GM23338 (cell line): ENCODE measurements around the gene RHOBTB3. TPM values are rescaled to one million over a fixed set of nuclear protein-coding genes. Genes with fewer than 3 reads are reported as not detected.

Source experiments
- ATAC-seq: fragments of 200-7000 bp; cut with Tn5 transposase; 3 replicates; pipeline ENCODE4 v1.9.1; 2020
- DNase-seq: peaks from one replicate; pipeline ENCODE4 v3.0.0-alpha.2; 2015; ENCODE audit warnings: low spot score
- H2AFZ ChIP-seq: fragments of 200-600 bp; sonication (generic); 2 replicates; pipeline ENCODE4 v1.8.0; 2016; ENCODE audit warnings: antibody characterized with exemption, mild to moderate bottlenecking, moderate library complexity
- H3F3A ChIP-seq: fragments of 200-600 bp; sonication (generic); replicated peaks from 2 replicates; pipeline ENCODE4 v1.8.0; 2017; ENCODE audit warnings: antibody characterized with exemption, mixed run types, low read depth
- H3K27ac ChIP-seq: fragments of 200-600 bp; sonication (generic); 2 replicates; pipeline ENCODE4 v1.6.1; 2016; ENCODE audit warnings: low read depth
- H3K27me3 ChIP-seq: fragments of 200-600 bp; sonication (generic); 2 replicates; pipeline ENCODE4 v1.8.0; 2016; ENCODE audit warnings: mild to moderate bottlenecking, mixed run types, moderate library complexity; ENCODE audit not compliant: insufficient read depth
- H3K36me3 ChIP-seq: fragments of 200-600 bp; sonication (generic); 2 replicates; pipeline ENCODE4 v1.8.0; 2016; ENCODE audit warnings: mild to moderate bottlenecking; ENCODE audit not compliant: insufficient read depth
- H3K4me1 ChIP-seq: fragments of 200-600 bp; sonication (generic); 2 replicates; pipeline ENCODE4 v1.8.0; 2016; ENCODE audit warnings: mild to moderate bottlenecking, moderate library complexity; ENCODE audit not compliant: insufficient read depth
- H3K4me2 ChIP-seq: fragments of 200-600 bp; sonication (generic); 2 replicates; pipeline ENCODE4 v1.7.1; 2017; ENCODE audit warnings: mixed run types
- H3K4me3 ChIP-seq: fragments of 200-600 bp; sonication (generic); 2 replicates; pipeline ENCODE4 v1.6.1; 2016; ENCODE audit warnings: mixed run types
- H3K79me2 ChIP-seq: fragments of 200-600 bp; sonication (generic); replicated peaks from 2 replicates; pipeline ENCODE4 v1.8.0; 2017; ENCODE audit warnings: mild to moderate bottlenecking; ENCODE audit not compliant: insufficient read depth
- H3K9me2 ChIP-seq: fragments of 200-600 bp; sonication (generic); 2 replicates; pipeline ENCODE4 v1.8.0; 2017; ENCODE audit not compliant: insufficient read depth
- H4K20me1 ChIP-seq: fragments of 200-600 bp; sonication (generic); replicated peaks from 2 replicates; pipeline ENCODE4 v1.8.0; 2017; ENCODE audit warnings: mild to moderate bottlenecking; ENCODE audit not compliant: insufficient read depth
- H3K27ac Mint-ChIP-seq: 2 replicates; pipeline ENCODE4 v1.8.0; 2020; ENCODE audit warnings: inconsistent platforms, mild to moderate bottlenecking, moderate library complexity, mixed read lengths
- H3K27me3 Mint-ChIP-seq: 3 replicates; pipeline ENCODE4 v1.8.0; 2022; ENCODE audit warnings: low read depth, mild to moderate bottlenecking, moderate library complexity, mixed read lengths, inconsistent platforms; ENCODE audit not compliant: insufficient read depth, poor library complexity
- H3K36me3 Mint-ChIP-seq: 3 replicates; pipeline ENCODE4 v1.8.0; 2021; ENCODE audit warnings: low read depth, mild to moderate bottlenecking, inconsistent platforms, moderate library complexity, mixed read lengths
- H3K4me1 Mint-ChIP-seq: 3 replicates; pipeline ENCODE4 v1.8.0; 2020; ENCODE audit warnings: mild to moderate bottlenecking, inconsistent platforms, mixed read lengths
- H3K4me3 Mint-ChIP-seq: 3 replicates; pipeline ENCODE4 v1.8.0; 2021; ENCODE audit warnings: moderate library complexity, mild to moderate bottlenecking, inconsistent platforms, mixed read lengths
- H3K9me3 Mint-ChIP-seq: 3 replicates; pipeline ENCODE4 v1.8.0; 2020; ENCODE audit warnings: moderate library complexity, mild to moderate bottlenecking, inconsistent platforms, mixed read lengths
- CREB1 ChIP-seq: fragments of 250-450 bp; sonication (Bioruptor Pico); IDR thresholded peaks from 2 replicates; pipeline ENCODE4 v1.5.0; 2020; ENCODE audit warnings: low read depth, mild to moderate bottlenecking, moderate library complexity
- EZH2 ChIP-seq: fragments of 200-600 bp; sonication (generic); IDR thresholded peaks from one replicate; pipeline ENCODE4 v1.8.0; 2017; ENCODE audit warnings: antibody characterized with exemption, mild to moderate bottlenecking, low read depth; ENCODE audit not compliant: unreplicated experiment
- EZH2phosphoT487 ChIP-seq: fragments of 200-600 bp; sonication (generic); IDR thresholded peaks from one replicate; pipeline ENCODE4 v1.8.1; 2018; ENCODE audit warnings: antibody characterized with exemption; ENCODE audit not compliant: unreplicated experiment
- JUNB ChIP-seq: IDR thresholded peaks from one replicate; pipeline ENCODE4 v1.6.1; 2016; ENCODE audit warnings: antibody characterized with exemption; ENCODE audit not compliant: unreplicated experiment
- NANOG ChIP-seq: IDR thresholded peaks from 2 replicates; pipeline ENCODE4 v1.6.1; 2016; ENCODE audit warnings: antibody characterized with exemption, borderline replicate concordance
- POLR2AphosphoS5 ChIP-seq: IDR thresholded peaks from 2 replicates; pipeline ENCODE4 v1.6.1; 2016; ENCODE audit warnings: antibody characterized with exemption, low read depth
- REST ChIP-seq: IDR thresholded peaks from one replicate; pipeline ENCODE4 v1.6.1; 2018; ENCODE audit warnings: antibody characterized with exemption; ENCODE audit not compliant: unreplicated experiment
- STAT1 ChIP-seq: IDR thresholded peaks from one replicate; pipeline ENCODE4 v1.6.1; 2016; ENCODE audit warnings: antibody characterized with exemption; ENCODE audit not compliant: unreplicated experiment
- ZNF114 ChIP-seq: fragments of 250-450 bp; sonication (Bioruptor Pico); IDR thresholded peaks from 2 replicates; pipeline ENCODE4 v1.5.0; 2020; ENCODE audit warnings: mild to moderate bottlenecking, moderate library complexity
- ZNF331 ChIP-seq: fragments of 250-450 bp; sonication (Bioruptor Pico); IDR thresholded peaks from 2 replicates; pipeline ENCODE4 v1.5.0; 2020; ENCODE audit warnings: low read depth, mild to moderate bottlenecking, moderate library complexity
- ZNF462 ChIP-seq: fragments of 250-450 bp; sonication (Bioruptor Pico); IDR thresholded peaks from 2 replicates; pipeline ENCODE4 v1.5.0; 2020; ENCODE audit warnings: mild to moderate bottlenecking, moderate library complexity
- polyA plus RNA-seq: library from polyadenylated mRNA; unstranded; fragments of >200 nt; fragmentation: Nextera tagmentation; extraction: Ambion mirVana; gene quantifications from 2 replicates; pipeline ENCODE4 v1.2.1, GENCODE V29; 2016
- total RNA-seq: library from RNA; depleted of rRNA; stranded (reverse); fragments of >200 nt; shearing (Covaris generic); gene quantifications from 2 replicates; pipeline ENCODE4 v1.2.3, GENCODE V29; 2014
- TF ChIP-seq, protein P1 (sequence below), 2 experiments: fragments of 200-600 bp in 1 of 2; sonication (generic) in 1 of 2; conservative IDR thresholded peaks; 2 replicates each; pipeline versions ENCODE4 v1.5.1 to v1.6.1; 2016 to 2017; ENCODE audit warnings: antibody characterized with exemption in 2 of 2, low read depth in 2 of 2, mild to moderate bottlenecking in 2 of 2, moderate library complexity in 1 of 2
- TF ChIP-seq, protein P2 (sequence below): IDR thresholded peaks from 2 replicates; pipeline ENCODE4 v1.6.1; 2016; ENCODE audit warnings: antibody characterized with exemption

Gene RHOBTB3
- total and polyA plus RNA-seq, 2 experiments from 2014 or later = 10.0 to 13.4 TPM

GRCh38 chr5:95697781-95698681 lies 33.1 kb upstream of the RHOBTB3 start:
- no peak for ATAC-seq
- H3K27ac ChIP-seq = no peak overlapping the region
- H3K4me1 ChIP-seq = no peaks in the 10 kb centered on the region
- Mint-ChIP-seq H3K27me3 (no peaks in the 10 kb centered on the region), H3K36me3 (no peaks in the 10 kb centered on the region), H3K27ac (no peak overlapping the region), H3K4me3 (no peak overlapping the region), H3K4me1 (peaks cover 5% of the 10 kb centered on the region; the same call in 2 of the 3 replicates), H3K9me3 (no peaks in the 10 kb centered on the region; the same call in 2 of the 3 replicates)
- no peaks in the 10 kb centered on the region for H3F3A ChIP-seq
- TF ChIP-seq ZNF462 (no peak), CREB1 (CRISPR knock-in tag) (no peak), EZH2 (no peak), JUNB (no peak), REST (no peak), EZH2phosphoT487 (no peak), POLR2AphosphoS5 (no peak), STAT1 (no peak), NANOG (no peak), ZNF331 (CRISPR knock-in tag) (no peak), ZNF114 (CRISPR knock-in tag) (no peak)
- TF ChIP-seq, protein P1, sequence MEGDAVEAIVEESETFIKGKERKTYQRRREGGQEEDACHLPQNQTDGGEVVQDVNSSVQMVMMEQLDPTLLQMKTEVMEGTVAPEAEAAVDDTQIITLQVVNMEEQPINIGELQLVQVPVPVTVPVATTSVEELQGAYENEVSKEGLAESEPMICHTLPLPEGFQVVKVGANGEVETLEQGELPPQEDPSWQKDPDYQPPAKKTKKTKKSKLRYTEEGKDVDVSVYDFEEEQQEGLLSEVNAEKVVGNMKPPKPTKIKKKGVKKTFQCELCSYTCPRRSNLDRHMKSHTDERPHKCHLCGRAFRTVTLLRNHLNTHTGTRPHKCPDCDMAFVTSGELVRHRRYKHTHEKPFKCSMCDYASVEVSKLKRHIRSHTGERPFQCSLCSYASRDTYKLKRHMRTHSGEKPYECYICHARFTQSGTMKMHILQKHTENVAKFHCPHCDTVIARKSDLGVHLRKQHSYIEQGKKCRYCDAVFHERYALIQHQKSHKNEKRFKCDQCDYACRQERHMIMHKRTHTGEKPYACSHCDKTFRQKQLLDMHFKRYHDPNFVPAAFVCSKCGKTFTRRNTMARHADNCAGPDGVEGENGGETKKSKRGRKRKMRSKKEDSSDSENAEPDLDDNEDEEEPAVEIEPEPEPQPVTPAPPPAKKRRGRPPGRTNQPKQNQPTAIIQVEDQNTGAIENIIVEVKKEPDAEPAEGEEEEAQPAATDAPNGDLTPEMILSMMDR (conservative IDR thresholded peaks at IDR 0.05; ENCODE audit: low read depth in 2 of 2) = no peak
- TF ChIP-seq, protein P2, sequence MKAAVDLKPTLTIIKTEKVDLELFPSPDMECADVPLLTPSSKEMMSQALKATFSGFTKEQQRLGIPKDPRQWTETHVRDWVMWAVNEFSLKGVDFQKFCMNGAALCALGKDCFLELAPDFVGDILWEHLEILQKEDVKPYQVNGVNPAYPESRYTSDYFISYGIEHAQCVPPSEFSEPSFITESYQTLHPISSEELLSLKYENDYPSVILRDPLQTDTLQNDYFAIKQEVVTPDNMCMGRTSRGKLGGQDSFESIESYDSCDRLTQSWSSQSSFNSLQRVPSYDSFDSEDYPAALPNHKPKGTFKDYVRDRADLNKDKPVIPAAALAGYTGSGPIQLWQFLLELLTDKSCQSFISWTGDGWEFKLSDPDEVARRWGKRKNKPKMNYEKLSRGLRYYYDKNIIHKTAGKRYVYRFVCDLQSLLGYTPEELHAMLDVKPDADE = no peak
- H3K4me2 ChIP-seq = no peak overlapping the region
- peak overlapping the region; percentile 86 for H2AFZ ChIP-seq
- H4K20me1 ChIP-seq = no peaks in the 10 kb centered on the region
- no peak for DNase-seq
- H3K4me3 ChIP-seq = no peak overlapping the region
- no peaks in the 10 kb centered on the region for H3K79me2 ChIP-seq
- H3K9me2 ChIP-seq = no peaks in the 10 kb centered on the region
- no peaks in the 10 kb centered on the region for H3K36me3 ChIP-seq
- H3K27me3 ChIP-seq = no peaks in the 10 kb centered on the region
